GM10847 (cell line): ENCODE measurements around the gene IKBKE.
A peak's percentile ranks its signal among the peaks of the same experiment; 100 is the strongest.

Experiments used
- POLR2A ChIP-seq: IDR thresholded peaks from 2 replicates; pipeline ENCODE4 v1.6.1; 2011; ENCODE audit not compliant: insufficient read length; ENCODE audit errors: extremely low read depth

The IKBKE gene

DNA sequence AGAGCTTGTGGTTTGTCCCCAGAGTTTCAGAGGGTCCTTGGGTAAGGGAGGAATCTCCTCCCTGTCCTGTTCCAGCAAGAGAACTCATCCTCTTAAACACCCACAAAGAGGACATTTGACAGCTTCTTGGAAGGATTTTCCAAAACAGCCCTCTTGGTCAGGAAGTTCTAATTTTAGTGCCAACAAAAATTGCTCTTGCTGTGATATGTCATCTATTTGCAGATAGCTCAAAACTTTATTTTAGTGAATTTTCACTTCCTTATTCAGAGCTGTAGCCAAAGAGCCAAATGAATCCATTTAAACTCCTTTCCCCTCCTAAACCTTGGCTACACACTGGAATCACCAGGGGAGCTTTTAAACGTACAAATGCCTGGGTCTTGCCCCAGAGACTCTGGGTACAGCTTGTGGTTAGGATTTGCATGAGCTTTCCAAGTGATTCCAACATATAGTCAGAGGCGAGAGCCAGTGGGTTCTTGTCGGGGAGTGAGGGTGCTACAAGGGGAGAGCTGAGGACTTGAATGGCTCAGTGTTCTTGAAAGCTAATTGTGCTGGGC lies 25.3 kb downstream of the IKBKE start:
- no peak for TF ChIP-seq POLR2A

DNA sequence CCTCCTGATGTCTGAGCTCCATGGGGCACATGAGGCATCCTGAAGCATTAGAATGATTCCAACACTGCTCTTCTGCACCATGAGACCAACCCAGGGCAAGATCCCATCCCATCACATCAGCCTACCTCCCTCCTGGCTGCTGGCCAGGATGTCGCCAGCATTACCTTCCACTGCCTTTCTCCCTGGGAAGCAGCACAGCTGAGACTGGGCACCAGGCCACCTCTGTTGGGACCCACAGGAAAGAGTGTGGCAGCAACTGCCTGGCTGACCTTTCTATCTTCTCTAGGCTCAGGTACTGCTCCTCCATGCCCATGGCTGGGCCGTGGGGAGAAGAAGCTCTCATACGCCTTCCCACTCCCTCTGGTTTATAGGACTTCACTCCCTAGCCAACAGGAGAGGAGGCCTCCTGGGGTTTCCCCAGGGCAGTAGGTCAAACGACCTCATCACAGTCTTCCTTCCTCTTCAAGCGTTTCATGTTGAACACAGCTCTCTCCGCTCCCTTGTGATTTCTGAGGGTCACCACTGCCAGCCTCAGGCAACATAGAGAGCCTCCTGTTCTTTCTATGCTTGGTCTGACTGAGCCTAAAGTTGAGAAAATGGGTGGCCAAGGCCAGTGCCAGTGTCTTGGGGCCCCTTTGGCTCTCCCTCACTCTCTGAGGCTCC lies 26.0 kb downstream of the IKBKE start:
- TF ChIP-seq POLR2A, result no peak

DNA sequence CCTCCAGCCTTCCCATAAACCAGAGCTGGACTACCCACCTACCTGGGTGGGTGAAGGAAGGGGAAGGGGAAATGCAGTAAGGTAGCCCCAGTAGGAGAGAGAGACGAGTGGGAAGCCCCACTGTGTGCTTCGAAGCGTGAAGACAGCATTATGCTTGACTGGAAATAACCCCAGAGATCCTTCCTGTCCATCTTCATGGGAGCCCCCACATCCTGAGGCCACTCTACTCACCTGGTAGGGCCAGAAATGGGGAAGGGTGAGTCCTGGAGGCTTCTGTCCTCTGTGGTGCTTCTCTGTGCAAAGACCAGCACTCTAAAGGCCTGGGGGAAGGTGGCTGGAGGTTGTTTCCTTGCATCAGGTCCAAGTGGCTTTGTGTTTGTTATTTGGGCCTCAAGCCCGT lies 27.1 kb downstream of the IKBKE start:
- TF ChIP-seq POLR2A, result no peak

DNA sequence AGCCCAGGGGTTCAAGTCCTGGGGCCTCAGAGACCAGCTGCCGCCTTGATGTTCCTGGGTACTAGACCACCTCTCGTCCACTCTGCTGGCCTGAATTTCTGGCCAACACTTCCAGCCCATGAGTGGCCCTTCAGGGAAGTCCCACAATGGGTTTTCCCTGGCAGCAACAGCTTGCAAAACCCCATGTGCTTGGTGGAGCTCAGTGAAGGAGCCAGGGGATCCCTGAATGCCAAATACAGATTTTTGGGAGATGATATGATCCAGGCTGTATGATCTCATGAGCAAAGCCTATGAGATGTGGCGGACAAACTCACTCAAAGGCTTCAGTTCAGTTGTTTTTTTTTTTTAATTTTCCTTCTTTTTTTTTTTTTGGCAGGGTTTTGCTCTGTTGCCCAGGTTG lies 27.5 kb downstream of the IKBKE start:
- TF ChIP-seq POLR2A, result no peak

DNA sequence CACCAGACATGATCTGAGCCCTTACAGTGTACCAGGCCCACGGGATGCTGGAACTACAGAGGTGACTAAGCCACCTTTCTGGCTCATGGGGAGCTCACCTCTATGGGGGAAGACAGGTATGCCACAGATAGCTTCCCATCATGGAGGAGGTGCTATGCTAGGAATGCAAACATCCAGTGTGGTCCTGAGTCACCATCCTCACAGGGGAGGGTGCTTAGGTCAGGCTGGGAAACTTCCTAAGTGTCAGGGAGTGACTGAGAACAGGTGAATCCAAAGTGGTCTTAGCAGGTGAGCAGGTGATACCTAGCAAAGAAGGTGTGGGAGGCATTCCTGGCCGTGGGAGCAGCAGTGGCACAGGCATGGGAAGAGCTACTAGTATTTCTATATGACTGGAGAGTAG lies 28.4 kb downstream of the IKBKE start:
- TF ChIP-seq POLR2A, result no peak

DNA sequence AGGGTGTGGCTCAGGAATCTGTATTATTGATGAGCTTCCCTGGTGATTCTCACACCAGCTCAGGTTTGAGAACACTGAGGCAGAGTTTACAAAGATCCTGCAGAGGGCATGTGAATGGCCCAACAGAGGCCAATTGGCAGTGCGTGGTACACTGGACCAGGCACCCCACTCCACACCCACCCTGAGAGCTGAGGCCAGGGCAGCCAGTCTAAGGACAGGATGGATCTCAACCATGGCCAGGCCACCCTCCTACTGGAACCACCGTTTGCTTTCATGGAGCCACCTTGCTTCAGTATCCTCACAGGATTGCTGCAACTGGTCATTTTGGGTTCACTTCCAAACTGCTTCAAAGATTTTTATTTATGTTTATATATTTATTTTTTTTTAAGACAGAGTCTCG lies 29.8 kb downstream of the IKBKE start:
- TF ChIP-seq POLR2A, result no peak

DNA sequence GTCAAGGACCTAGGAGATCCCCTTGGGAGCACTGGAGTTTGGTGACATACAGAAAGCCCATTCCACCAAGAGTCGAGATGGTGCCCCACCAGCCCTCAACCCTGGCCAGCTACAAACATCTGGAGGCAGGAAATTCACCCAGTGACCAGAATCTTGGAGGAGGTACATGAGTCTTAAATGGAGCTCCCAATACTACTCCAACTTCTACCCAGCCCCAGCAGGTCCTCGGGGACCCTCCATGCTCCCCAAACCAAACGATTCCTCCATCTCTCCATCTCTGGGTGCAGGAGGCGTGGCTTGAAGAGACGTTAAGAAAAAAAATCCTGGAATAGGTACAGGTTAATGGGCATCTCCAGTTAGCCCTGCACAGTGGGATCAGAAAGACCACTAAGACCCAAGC lies 31.6 kb downstream of the IKBKE start:
- TF ChIP-seq POLR2A, result no peak

DNA sequence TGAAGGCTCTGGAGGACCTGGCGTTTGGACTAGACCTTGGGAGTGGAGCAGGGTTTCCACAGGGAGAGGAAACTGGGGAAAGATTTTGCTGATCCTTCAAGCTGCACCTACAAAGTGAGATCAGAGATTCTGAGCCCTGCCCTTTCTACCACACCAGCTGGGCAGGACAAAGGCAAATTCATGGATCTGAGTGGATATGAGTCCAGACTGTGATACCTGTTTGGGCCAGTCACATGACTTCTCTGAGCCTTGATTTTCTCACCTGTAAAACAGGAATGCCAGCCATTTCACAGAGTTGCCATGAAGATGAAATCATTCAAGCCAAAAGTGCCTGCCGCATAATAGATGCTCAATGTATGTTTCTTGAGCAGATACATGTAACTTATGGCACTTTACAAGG lies 32.1 kb downstream of the IKBKE start:
- no peak for TF ChIP-seq POLR2A

DNA sequence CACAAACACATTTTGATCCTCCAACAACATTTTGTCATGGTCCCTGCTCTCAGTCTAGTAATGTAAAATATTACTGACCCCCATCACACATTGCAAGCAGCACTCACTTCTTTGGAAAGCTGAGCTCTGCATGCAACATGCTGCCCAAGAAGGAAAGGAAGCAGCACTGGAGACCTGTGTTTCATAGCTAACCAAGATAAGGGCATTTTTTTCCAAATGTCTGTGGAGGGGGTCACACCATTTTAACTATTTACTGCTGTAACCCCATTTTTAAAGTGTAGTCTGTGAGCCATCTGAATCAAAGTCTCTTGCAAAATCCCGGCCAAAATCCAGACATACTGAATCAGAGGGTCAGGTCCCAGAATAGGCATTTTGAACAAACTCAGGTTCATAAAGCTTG lies 32.5 kb downstream of the IKBKE start:
- TF ChIP-seq POLR2A, result no peak

DNA sequence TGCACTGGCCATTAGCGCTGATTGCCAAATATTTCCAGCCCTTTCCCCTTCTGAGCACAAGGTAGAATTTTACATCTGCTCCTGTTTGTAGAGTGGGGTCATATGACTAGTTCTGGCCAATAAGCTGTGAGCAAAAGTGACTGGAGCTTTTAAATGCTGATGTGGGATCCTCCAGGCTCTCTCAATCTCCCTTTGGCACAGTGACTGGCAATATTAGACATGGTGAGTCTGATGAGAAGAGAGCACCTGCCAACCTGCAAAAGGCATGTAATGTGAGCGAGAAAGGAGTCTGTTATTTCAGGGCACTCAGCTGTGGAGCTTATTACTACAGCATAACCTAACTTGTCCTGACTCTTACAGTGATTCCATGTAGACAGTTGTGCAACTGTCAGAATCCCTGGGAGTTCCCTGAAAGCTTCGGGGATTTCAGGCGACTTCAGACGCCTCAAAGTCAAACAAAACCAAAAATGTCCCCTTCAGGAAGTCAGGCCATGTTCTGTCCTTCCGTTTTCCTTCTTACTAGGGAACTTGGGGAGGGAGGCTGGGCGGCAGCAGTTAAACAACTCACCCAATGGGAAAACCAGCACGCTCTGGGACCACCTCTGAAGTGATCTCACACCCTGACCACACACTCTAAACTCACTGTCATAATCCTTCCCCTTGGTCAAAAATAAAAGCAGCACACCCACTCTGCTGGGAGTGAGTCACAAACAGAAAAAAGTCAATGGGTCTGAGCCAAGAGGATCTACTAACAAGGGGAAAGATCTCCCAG lies 33.5 kb downstream of the IKBKE start:
- TF ChIP-seq POLR2A, result no peak

DNA sequence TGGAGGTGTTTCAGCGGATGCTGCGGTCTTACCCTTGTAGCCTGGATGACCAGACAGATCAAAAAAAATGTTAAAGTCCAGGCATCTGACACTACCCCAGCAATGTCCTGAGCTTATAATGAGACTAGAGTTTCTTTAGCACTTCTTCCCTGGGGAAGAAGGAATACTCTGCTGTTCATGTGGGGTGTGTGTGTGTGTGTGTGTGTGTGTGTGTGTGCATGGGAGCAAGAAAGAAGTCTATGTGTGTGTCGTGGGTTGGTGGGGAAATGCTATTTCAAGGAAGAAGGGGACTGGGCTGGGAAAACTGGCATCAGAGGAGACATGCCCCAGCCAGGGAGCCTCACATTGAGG lies 34.1 kb downstream of the IKBKE start:
- no peak for TF ChIP-seq POLR2A

DNA sequence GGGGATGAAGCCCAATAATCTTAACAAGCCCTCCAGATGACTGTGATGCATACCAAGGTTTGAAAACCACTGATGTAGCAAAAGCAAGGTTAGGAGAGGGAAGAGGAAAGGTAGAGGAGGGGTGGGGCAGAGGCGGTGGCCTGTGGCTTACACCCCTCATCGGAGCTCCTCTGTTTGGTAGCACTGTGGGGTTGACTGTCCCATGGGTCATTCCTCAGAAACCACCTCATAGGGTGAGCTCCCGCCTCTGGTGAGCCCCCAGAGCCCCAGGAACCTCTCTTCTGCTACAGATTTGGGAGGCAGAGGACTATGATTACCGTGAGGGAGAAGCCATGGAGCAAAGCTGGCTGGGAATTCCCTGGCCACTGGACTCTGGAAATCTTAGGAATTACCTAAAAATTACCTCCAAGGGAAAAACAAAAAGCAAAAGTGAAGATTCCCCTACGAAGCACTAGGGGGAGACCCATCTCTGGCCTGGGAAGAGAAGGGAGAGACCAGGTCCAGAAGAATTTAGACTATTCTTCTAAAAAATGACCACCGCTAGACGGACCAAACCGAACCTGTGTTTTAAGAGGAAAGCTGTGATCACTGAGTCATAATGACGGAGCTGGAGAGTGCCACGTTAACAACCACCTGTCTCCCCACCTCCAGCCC lies 35.6 kb downstream of the IKBKE start:
- TF ChIP-seq POLR2A, result no peak

DNA sequence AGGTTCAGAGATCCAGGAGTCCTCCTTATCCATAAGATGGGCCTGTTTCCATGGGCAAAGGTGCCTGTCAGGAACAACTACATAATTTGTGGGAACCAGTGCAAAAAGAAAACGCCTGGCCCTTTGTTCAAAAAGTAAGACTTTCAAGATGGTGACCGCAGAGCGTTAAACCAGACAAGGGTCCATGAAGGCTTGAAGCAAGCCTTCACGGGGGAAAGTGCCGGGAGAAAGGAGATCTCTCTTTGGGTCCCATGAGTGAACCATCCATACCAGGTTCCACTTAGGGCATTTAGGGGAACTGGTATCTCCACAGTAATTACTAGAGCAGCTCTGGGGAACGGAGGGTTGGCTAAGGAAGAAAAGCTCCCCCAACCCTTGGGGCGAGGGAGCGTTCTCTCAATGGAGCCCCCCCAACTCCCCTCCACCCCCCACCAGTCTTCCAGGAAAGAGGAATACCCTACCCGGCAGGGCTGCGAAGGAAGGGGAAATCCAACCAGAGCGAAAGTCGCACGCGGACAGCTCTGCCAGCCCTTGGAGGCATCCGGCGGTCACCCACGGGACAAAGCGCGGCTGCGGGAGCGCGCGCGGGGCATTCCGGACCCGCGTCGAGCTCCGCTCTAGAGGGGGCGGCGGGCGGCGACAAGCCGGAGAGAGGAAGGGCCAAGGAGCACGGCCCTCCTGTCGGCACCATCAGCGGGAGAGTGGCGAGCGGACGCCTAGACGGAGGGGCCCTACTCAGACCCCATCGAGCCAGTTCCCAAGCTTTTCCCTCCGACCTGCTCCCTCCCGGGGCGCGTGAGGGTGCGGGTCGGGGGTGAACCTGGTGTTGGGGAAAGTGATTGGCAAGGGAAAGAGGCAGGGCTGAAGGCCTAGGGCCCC lies 36.4 kb downstream of the IKBKE start:
- no peak for TF ChIP-seq POLR2A

DNA sequence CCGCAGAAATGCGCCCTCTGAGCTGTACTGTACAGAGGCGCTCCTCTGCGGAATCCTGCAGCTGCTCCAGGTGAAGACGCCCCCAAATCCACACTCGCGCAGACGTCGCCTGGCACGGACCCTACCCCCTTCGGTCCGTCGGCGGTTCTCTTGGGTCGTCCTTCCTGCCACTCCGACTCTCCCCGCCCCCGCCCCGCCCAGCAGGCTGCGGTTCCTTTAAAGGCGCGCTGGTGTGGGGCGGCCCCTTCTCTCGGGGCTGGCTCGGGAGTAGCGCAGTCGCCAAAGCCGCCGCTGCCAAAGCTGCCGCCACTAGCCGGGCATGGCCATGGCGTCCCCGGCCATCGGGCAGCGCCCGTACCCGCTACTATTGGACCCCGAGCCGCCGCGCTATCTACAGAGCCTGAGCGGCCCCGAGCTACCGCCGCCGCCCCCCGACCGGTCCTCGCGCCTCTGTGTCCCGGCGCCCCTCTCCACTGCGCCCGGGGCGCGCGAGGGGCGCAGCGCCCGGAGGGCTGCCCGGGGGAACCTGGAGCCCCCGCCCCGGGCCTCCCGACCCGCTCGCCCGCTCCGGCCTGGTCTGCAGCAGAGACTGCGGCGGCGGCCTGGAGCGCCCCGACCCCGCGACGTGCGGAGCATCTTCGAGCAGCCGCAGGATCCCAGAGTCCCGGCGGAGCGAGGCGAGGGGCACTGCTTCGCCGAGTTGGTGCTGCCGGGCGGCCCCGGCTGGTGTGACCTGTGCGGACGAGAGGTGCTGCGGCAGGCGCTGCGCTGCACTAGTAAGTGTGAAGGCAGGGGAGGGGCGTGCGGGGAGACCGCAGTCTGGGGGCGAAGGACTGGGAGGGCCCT lies 37.2 kb downstream of the IKBKE start, which contains the start of gene RASSF5:
RASSF5 (plus strand) TSS at position 248 of the 846 bp plus-strand sequence; CDS start at position 320, 72 bp downstream.
- TF ChIP-seq POLR2A, result peak; percentile 35

DNA sequence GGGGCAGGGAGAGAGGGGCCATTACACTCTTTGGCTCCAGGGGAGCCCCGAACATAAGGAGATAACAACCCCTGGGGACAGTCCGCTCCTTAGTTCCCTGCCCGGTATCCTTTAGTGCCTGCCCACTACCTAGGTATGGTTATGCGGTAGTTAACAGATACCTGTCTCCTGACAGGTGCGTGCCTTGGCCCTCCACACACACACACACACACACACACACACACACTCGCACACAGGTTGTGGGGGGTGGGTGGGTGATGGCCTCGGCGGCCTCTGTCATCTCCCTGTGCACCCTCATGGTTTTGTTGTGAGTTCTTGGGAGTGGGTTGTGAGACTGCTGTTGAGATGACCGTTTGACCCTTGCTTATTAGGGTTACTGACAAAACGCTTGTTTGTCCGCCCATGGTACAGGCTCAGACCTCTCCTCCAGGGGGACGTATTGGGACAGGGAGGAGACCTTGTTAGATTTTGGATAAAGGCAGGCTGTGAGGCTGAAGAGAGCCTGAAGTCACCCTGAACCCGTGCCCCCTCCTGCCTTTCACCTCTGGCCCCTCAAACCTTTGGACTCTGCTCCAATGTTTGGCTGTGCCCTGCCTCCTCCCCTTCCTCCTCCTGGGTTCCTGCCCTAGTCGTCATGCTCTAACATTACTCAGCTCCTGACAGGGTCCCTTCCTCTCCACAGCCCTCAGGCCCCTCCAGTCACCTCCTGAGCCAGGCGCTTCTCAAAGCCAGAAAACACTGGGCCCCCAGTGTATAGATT lies 38.0 kb downstream of the IKBKE start:
- no peak for TF ChIP-seq POLR2A
